GM21381 (cell line): ENCODE data around the gene SSTR1.

Experiments
- ATAC-seq: cut with Tn5 transposase; IDR thresholded peaks from one replicate; pipeline ENCODE4 v1.9.1; 2021; ENCODE audit warnings: mild to moderate bottlenecking, moderate library complexity; ENCODE audit not compliant: unreplicated experiment

SSTR1 gene

DNA sequence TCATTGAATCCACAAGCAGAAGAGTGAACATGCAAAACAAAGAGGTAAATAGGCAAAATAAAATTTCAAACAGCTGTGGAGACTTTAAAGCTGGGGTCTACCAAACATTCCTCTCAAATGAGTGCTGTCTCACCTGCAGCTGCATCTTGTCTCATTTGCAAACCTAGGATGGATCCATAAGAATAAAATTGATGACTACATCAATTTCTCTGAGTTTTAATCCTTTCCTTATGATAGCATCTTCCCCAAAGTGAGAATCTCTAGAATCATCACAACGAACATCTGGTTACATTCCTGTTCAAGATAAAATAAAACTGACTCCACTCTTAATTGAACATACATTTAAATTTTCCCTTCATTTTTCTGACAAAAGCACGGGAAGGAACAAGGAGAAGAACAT, 18.2 kb downstream of the SSTR1 start:
- ATAC-seq, result no peak

DNA sequence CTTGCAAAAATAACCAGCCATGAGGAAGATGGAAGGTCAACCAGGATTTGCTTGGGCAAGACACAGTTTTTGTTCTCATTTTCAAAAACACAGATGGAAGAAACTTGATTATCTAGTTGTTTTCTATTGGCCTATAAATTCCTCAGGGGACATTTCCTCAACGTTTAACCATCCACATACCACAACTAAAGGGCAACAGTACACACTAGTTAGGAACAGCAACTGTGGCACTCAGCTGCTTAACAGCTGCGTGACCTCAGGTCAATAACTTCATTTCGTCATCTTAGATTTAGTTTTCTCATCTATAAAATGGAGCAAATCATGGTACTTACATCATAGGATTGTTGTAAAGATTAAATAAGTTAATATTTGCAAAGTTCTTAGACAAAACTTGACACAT, 18.7 kb downstream of the SSTR1 start:
- ATAC-seq, result no peak

DNA sequence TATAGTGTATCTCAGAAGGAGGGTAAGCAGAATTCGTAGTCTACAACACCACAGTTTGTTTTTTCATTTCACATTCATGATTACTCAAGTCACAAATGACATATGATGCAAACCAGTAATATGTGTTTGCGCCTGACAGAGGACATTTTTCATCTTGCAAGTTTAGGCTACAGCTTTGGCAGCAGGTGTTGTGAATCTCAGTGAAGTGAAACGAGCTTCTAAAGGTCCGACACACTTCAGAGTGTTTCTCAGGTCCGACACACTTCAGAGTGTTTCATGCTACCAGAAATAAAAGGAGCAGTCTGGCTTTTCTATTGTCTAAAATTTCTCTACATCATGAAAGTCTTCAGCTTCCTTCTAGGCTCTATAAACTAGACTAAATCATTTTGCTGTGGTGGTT, 25.5 kb downstream of the SSTR1 start:
- no peak for ATAC-seq

DNA sequence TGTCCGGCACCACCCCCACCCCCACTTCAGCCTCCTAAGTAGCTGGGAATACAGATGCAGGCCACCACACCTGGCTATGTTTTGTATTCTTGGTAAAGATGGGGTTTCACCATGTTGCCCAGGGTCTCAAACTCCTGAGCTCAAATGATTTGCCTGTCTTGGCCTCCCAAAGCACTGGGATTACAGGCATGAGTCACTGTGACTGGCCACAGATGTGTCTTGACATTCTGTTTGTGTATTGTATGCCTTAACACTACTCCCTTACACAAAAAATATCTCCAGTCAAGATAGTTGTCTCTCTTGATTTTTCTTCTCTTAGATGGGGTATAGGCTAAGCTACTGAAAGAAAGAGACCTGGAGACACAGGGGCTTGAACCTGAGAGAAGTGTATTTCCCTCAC, 30.6 kb downstream of the SSTR1 start:
- ATAC-seq, result no peak

- no peak for ATAC-seq
These were observed 31.2 kb downstream of the SSTR1 start for GRCh38 chr14:38238878-38239277.

DNA sequence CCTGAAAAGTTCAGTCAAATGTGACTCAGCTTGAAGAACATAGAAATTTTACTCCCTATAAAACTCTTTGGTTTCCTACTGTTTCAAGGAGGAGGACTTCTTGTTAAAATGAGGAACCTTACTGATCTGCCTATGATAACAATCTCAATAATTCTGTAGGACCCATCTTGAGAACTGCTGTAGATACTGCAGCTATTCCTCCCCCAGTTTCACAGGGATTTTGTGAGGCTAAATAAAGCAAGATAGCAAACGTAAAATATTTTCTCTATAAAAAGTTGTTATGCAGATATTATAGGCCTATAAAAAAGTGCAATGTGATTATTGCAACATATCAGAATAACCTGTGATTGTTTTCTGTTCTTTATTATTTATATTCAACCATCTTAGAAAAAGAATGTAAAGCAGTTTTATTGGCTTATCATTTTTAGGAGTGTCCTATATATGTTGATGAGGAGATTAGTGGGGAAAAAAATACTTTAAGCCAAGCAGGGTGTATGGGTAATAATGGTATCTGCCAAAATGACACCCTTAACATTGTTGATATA, 36.1 kb downstream of the SSTR1 start:
- no peak for ATAC-seq

GRCh38 chr14:38248321-38249028, 40.8 kb downstream of the SSTR1 start:
- ATAC-seq, result no peak

DNA sequence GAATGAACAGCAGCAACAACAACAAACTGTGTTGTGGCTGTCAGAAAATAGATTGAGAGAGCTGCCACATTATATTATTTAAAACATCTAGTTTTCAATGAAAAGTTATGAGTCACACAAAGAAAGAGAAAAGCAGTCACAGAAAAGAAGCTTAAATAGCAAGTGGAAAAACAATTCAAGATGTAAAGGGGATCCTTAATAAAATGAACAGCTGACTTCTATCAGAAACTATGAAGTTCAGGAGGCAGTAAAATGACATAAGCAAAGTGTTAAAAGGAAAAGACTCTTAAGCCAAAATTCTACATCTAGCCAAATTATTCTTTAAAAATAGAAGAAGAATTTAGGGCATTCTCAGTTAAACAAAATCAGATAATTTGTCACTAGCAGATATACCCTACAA, 42.6 kb downstream of the SSTR1 start:
- ATAC-seq, result no peak

DNA sequence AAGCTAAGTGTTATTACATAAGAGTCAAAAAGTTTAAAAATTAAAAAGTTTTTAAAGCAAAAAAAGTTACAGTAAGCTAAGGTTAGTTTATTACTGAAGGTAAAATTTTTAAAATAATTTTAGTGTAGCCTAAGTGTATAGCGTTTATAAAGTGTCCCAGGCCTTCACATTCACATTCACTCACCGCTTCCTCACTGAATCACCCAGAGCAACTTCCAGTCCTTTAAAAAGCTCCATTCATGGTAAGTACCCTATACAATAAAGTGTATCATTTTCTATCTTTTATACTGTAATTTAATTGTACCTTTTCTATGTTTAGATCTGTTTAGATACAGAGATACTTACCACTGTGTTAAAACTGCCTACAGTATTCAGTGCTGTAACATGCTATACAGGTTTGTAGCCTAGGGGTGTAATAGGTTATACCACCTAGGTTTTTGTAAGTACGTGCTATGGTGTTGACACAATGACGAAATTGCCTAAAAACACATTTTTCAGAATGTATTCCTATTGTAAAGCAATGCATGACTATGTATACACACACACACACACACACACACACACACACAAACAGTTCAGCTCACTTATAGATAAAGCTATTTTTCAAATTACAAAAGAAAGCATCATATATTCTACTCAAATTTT, 44.5 kb downstream of the SSTR1 start:
- ATAC-seq, result no peak

DNA sequence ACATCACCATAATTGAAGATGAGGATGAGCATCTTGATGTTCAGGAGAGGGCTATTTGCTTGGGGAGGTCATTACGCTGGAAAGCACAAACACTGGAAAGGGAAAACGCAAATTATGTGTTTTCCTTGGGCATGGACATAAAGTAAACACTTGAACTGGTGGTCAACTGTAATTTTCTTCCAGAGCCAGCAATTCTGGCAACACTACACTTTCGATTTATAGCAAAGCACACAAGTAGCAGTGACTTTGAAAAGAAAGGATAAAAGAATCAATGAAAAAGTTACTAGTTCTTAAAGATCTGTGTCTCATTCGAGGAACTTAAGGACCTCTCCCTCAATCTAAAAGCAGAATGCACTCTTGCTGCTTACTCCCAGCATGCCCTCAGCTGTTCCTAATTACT, 46.0 kb downstream of the SSTR1 start:
- ATAC-seq, result no peak

DNA sequence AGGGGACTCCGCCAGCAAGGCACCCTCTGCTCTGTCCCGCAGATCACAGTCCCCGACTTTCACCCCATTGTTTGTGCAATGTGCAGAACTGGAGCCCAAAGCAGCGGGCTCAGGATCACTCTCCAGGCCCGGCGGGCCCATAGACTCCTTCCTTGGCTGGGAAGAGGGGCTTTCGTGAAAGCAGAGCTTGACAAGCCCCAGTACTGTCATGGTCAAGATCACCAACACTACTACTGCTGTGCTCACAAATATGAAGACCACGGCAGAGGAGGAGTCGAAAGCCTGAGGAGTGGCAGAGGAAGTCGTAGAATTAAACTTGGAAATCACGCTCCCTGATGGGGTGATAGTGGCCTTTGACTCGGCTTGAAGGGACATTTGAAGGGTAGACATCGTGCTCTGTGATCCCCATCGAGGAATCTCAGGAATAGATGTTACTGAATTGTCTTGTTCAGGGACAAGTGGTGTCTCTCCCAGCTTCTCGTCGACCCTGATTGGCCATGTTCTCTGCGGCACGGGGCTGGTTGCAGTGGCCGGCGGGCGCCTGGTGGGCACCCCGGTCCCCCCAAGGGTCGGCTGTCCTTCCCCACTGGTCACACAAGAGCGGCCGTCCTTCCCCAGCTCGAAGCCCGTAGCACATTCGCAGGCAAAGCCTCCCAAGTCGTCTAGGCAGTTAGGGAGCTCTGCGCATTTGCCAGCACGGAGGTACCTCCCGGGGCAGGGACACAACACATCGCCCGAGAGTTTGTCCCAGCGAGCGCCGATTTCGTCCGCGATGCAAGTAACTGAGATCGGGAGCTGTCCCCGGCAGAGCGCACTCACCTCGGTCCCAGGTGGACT, 47.1 kb downstream of the SSTR1 start:
- no peak for ATAC-seq

DNA sequence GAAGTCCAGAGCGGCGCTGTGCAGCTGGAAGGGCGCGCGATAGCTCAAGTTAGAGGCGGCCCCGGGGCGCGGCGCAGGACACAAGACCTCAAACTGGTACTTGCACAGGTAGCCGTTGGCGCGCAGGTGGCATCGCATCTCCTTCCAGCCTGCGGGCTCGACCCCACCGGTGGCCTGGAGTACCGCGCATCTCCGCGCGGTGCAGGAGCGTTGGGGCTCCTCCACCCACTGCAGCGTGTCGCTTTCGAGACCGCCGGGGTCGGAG, 47.6 kb downstream of the SSTR1 start:
- no peak for ATAC-seq

DNA sequence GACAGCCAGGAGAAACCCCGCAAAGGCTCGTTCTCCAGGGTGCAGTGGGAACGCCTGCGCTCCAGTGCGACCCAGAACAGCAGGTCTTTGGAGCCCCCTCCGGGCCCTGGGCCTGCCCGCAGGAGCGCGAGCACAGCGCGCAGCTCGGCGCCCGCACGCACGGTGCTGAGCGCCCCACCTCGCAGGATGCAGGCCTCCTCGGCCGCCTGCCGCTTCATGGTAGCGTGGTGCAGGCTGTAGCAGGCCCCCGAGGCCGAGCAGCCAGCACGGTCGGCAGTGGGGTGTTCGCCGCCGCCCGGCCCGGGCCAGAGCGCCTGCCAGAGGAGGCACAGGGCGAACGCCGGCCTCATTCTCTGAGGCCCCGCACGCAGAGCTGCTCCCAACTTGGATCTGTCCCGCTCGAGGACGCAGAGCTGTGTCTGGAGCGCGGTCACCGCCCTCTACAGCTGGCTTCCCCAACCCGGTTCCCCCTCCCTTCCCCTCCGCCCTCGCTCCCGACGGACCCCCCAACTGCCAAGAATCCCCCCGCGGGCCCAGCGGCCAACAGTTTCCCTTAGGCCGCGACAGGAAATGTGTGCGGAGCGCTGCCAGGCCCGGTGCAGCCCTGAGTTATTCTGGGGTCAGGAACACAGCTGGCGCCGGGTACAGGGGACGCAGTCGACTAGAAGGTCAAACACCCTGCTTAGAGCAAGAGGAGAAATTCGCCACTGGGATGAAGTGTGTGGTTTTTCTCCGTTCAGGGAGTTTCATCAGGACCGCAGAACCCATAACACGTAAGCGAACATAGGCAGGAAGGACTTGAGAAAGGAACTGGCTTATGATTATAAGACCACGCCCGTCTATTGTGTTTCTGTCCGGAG, 48.2 kb downstream of the SSTR1 start, which contains the start of gene CLEC14A:
Gene CLEC14A, minus strand, starts transcription at position 421 of the 860 bp plus-strand sequence. Its CDS starts 71 bp downstream, at position 350.
- ATAC-seq, result no peak

DNA sequence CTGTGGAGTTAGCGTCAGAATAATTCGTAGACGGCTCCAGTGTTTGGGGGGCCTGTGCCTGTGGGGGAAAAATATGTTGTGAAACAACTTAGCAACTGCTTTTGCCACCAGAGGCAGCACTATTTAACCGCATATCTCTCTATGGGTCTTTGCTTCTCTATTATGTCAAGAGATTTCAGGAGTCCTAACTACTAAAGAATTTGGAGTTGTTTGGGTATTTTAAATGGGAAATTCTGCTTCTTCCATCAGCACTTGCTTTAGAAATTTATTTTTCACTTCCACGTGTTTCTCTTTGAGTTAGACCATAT, 48.8 kb downstream of the SSTR1 start:
- no peak for ATAC-seq

DNA sequence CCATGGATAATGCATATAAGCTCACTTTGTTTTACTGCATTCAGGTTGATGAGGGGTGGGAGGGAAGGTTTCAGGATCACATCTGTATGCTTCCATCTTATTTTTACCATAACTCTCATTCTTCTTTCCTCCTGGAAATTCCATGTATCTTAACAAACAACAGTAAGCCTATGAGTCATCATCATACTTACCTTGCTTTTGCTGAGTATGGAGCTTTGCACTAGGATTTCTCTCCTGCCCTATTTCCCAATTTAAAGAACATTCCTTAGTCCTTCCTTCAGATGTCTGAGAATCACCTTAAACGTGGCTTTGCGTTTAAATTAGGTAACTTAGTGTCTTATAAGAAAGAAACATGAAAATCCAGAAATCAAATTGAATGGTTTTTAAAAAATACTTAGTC, 49.8 kb downstream of the SSTR1 start:
- ATAC-seq, result no peak

DNA sequence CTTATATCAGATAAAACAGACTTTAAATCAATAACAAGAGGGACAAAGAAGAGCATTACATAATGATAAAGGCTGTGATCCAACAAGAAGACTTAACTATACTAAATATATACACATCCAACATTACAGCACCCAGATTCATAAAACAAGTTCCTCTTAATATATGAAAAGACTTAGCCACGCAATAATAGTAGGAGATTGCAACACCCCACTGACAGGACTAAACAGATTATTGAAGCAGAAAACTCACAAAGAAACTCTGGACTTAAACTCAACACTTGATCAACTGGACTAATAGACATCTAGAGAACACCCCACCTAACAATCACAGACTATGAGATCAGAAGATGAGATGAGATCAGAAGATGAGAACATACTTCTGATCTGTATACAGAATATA, 53.9 kb downstream of the SSTR1 start:
- ATAC-seq, result no peak
